SU-DHL-6 (cell line): ENCODE results near the gene STRA8.

Experiments
- H2AFZ ChIP-seq: fragments of 200-600 bp; sonication (generic); 2 replicates; pipeline ENCODE4 v1.6.1; 2014; ENCODE audit warnings: low read depth, mild to moderate bottlenecking, moderate library complexity, mixed read lengths, antibody characterized with exemption, low read length; ENCODE audit not compliant: severe bottlenecking
- H3F3A ChIP-seq: fragments of 200-600 bp; shearing (Covaris generic); 2 replicates; pipeline ENCODE4 v1.6.0; 2016; ENCODE audit warnings: antibody characterized with exemption, mild to moderate bottlenecking; ENCODE audit not compliant: insufficient read depth
- H3K27ac ChIP-seq: fragments of 200-600 bp; sonication (generic); 2 replicates; pipeline ENCODE4 v1.5.1; 2016; ENCODE audit warnings: low read depth, mild to moderate bottlenecking, low read length, moderate library complexity, mixed read lengths
- H3K27me3 ChIP-seq: fragments of 200-600 bp; sonication (generic), shearing (Covaris generic); 2 replicates; pipeline ENCODE4 v1.6.0; 2014; ENCODE audit warnings: mild to moderate bottlenecking, low read length
- H3K36me3 ChIP-seq: fragments of 200-600 bp; sonication (generic); 2 replicates; pipeline ENCODE4 v1.6.1; 2014; ENCODE audit warnings: mild to moderate bottlenecking, low read length, mixed read lengths
- H3K4me2 ChIP-seq: fragments of 300-600, 200-600 bp; shearing (Covaris generic), sonication (generic); 2 replicates; pipeline ENCODE4 v1.6.0; 2014; ENCODE audit warnings: low read length, low read depth, mild to moderate bottlenecking; ENCODE audit not compliant: poor library complexity, severe bottlenecking
- H3K4me3 ChIP-seq: fragments of 200-600 bp; sonication (generic); 2 replicates; pipeline ENCODE4 v1.5.1; 2014; ENCODE audit warnings: antibody characterized with exemption, low read length, mild to moderate bottlenecking, mixed read lengths; ENCODE audit not compliant: insufficient read depth, poor library complexity, severe bottlenecking
- H3K79me2 ChIP-seq: fragments of 200-600 bp; sonication (generic); 2 replicates; pipeline ENCODE4 v1.6.1; 2014; ENCODE audit warnings: mild to moderate bottlenecking, low read length, moderate library complexity; ENCODE audit not compliant: insufficient read depth
- H3K9ac ChIP-seq: fragments of 200-600 bp; sonication (generic); 2 replicates; pipeline ENCODE4 v1.7.0; 2014; ENCODE audit warnings: mild to moderate bottlenecking, low read length
- H3K9me2 ChIP-seq: fragments of 200-600 bp; sonication (generic); replicated peaks from 2 replicates; pipeline ENCODE4 v1.6.1; 2014; ENCODE audit warnings: low read length; ENCODE audit not compliant: insufficient read depth
- H3K9me3 ChIP-seq: fragments of 200-600 bp; sonication (generic); 2 replicates; pipeline ENCODE4 v1.6.1; 2014; ENCODE audit warnings: low read length, mixed read lengths; ENCODE audit not compliant: insufficient read depth
- H4K20me1 ChIP-seq: fragments of 200-600 bp; sonication (generic); 2 replicates; pipeline ENCODE4 v1.6.1; 2014; ENCODE audit warnings: low read depth, mild to moderate bottlenecking, antibody characterized with exemption, low read length, moderate library complexity, mixed read lengths
- CTCF ChIP-seq: fragments of 200-600 bp; sonication (generic); IDR thresholded peaks from one replicate; pipeline ENCODE4 v1.5.1; 2017; ENCODE audit warnings: antibody characterized with exemption, mild to moderate bottlenecking, low read length, moderate library complexity; ENCODE audit not compliant: insufficient read depth, poor library complexity, severe bottlenecking
- EZH2phosphoT487 ChIP-seq: fragments of 200-600 bp; sonication (generic), shearing (Covaris generic); conservative IDR thresholded peaks from 2 replicates; pipeline ENCODE4 v1.6.1; 2018; ENCODE audit warnings: mild to moderate bottlenecking, antibody characterized with exemption, low read length, moderate library complexity, mixed read lengths

The STRA8 gene

GRCh38 chr7:135204876-135205275 is 28.8 kb upstream of the STRA8 start:
- Histone ChIP-seq H3K9me3 (no peaks in the 10 kb centered on the region), H3K9me2 (no peaks in the 10 kb centered on the region), H3K27me3 (no peaks in the 10 kb centered on the region), H3K4me2 (no peak overlapping the region), H3K4me3 (no peak overlapping the region), H2AFZ (no peak overlapping the region), H3K27ac (no peak overlapping the region), H3K36me3 (no peaks in the 10 kb centered on the region), H3K9ac (no peak overlapping the region), H4K20me1 (no peaks in the 10 kb centered on the region), H3K79me2 (no peaks in the 10 kb centered on the region), H3F3A (no peaks in the 10 kb centered on the region)
- no peak for TF ChIP-seq CTCF
- TF ChIP-seq EZH2phosphoT487: no peak

GRCh38 chr7:135205850-135206249 is 27.8 kb upstream of the STRA8 start:
- no peak overlapping the region for H3K9ac ChIP-seq
- H2AFZ ChIP-seq: no peak overlapping the region
- H3K9me3 ChIP-seq: no peaks in the 10 kb centered on the region
- no peak overlapping the region for H3K4me3 ChIP-seq
- H3K27me3 ChIP-seq: no peaks in the 10 kb centered on the region
- H3K36me3 ChIP-seq: no peaks in the 10 kb centered on the region
- no peak overlapping the region for H3K27ac ChIP-seq
- no peaks in the 10 kb centered on the region for H3K79me2 ChIP-seq
- TF ChIP-seq EZH2phosphoT487 (no peak), CTCF (no peak)
- no peak overlapping the region for H3K4me2 ChIP-seq
- no peaks in the 10 kb centered on the region for H3F3A ChIP-seq
- no peaks in the 10 kb centered on the region for H4K20me1 ChIP-seq
- no peaks in the 10 kb centered on the region for H3K9me2 ChIP-seq

DNA sequence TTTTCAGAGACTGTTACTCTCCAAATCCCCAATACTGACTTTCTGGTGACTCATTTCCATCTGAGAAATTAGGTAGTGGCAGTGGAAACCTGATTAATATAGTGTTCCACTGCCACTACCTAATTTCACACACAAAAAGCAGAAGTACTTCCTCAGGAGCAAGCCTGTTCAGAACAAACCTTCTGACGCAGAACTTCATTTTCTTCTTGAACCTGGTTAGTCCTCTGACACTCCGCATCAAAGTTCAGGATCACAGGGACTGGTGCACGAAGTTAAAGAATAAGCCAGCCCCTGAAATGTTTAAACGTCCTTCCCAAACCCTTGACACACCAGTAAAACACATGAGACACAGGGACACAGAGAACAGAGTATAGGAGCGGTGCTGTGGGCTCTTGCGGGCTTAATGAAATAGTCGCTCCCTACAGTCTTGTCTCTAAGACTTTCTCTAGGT is 26.7 kb upstream of the STRA8 start:
- Histone ChIP-seq H4K20me1 (no peaks in the 10 kb centered on the region), H3K27ac (no peak overlapping the region), H3K36me3 (no peaks in the 10 kb centered on the region), H3F3A (no peaks in the 10 kb centered on the region), H3K27me3 (no peaks in the 10 kb centered on the region), H3K9me3 (no peaks in the 10 kb centered on the region), H3K4me2 (no peak overlapping the region), H3K9me2 (no peaks in the 10 kb centered on the region), H2AFZ (no peak overlapping the region), H3K9ac (no peak overlapping the region), H3K79me2 (no peaks in the 10 kb centered on the region), H3K4me3 (no peak overlapping the region)
- TF ChIP-seq EZH2phosphoT487 (no peak), CTCF (no peak)
